ENCODE measurements around the gene ELMO1. TPM values are rescaled to one million over a fixed set of nuclear protein-coding genes. Genes with fewer than 3 reads are reported as not detected.
A peak's percentile ranks its signal among the peaks of the same experiment; 100 is the strongest.

ELMO1 gene
- total and polyA plus RNA-seq, 2 of the 13 experiments (the other 11 are each of a cell fraction or from before 2014, with no cell fraction given) = 0.11 to 0.17 TPM

GRCh38 chr7:36949711-36950600 lies 498.7 kb downstream of the ELMO1 start (continued):
- no peak for TF ChIP-seq CSRNP2 (CRISPR knock-in tag; conservative IDR thresholded peaks at IDR 0.05; ENCODE audit: low read depth)
- no peak for TF ChIP-seq ZBTB7A (CRISPR knock-in tag; IDR thresholded peaks at IDR 0.05)
- TF ChIP-seq ZNF432 (CRISPR knock-in tag; IDR thresholded peaks at IDR 0.05; ENCODE audit: borderline replicate concordance) = no peak
- no peak; the same call in 1 of the 2 replicates for TF ChIP-seq SMYD3 (CRISPR knock-in tag; IDR thresholded peaks at IDR 0.05)
- TF ChIP-seq ETS1 (CRISPR knock-in tag; IDR thresholded peaks at IDR 0.05) = no peak
- 0 out of 2 replicates have a peak, but pooled peaks have one; percentile 56 for TF ChIP-seq RNF219 (CRISPR knock-in tag; IDR thresholded peaks at IDR 0.05)
- TF ChIP-seq SRF (IDR thresholded peaks at IDR 0.05; ENCODE audit: low read depth, low read length) = no peak
- no peak for TF ChIP-seq MATR3 (CRISPR knock-in tag; IDR thresholded peaks at IDR 0.05)
- no peak for TF ChIP-seq ZNF33B (CRISPR knock-in tag; IDR thresholded peaks at IDR 0.05)
- no peak for TF ChIP-seq CENPX (CRISPR knock-in tag; IDR thresholded peaks at IDR 0.05)
- TF ChIP-seq ZSCAN21 (CRISPR knock-in tag; IDR thresholded peaks at IDR 0.05; ENCODE audit: borderline replicate concordance) = 0 out of 2 replicates have a peak, but pooled peaks have one; percentile 25
- TF ChIP-seq ZNF839 (CRISPR knock-in tag; IDR thresholded peaks at IDR 0.05; ENCODE audit: borderline replicate concordance) = no peak
- TF ChIP-seq NFATC3 (CRISPR knock-in tag; IDR thresholded peaks at IDR 0.05) = no peak
- TF ChIP-seq ZFP91 (CRISPR knock-in tag; IDR thresholded peaks at IDR 0.05; ENCODE audit: borderline replicate concordance) = no peak
- peak; percentile 72; the same call in 1 of the 2 replicates for TF ChIP-seq MIER3 (CRISPR knock-in tag; IDR thresholded peaks at IDR 0.05; ENCODE audit: borderline replicate concordance)
- TF ChIP-seq ZNF747 (CRISPR knock-in tag; IDR thresholded peaks at IDR 0.05; ENCODE audit: borderline replicate concordance) = no peak
- TF ChIP-seq MED8 (CRISPR knock-in tag; IDR thresholded peaks at IDR 0.05; ENCODE audit: insufficient replicate concordance) = no peak
- no peak for TF ChIP-seq ZNF549 (CRISPR knock-in tag; IDR thresholded peaks at IDR 0.05)
- TF ChIP-seq IRF2 (CRISPR knock-in tag; IDR thresholded peaks at IDR 0.05) = peak; percentile 76; the same call in 1 of the 2 replicates
- TF ChIP-seq BCL3 (CRISPR knock-in tag; IDR thresholded peaks at IDR 0.05) = peak; percentile 74; the same call in 1 of the 2 replicates
- no peak for TF ChIP-seq XBP1 (CRISPR knock-in tag; IDR thresholded peaks at IDR 0.05)

Measured in HepG2 (cell line).